HL-60 (cell line): Measurements from ENCODE around the gene ZNF213.
A peak's percentile ranks its signal among the peaks of the same experiment; 100 is the strongest.

Experiments
- CTCF ChIP-seq: IDR thresholded peaks from one replicate; pipeline ENCODE4 v1.5.1; 2011; ENCODE audit warnings: low read length, control low read depth, inconsistent platforms; ENCODE audit not compliant: insufficient read depth
- GABPA ChIP-seq: IDR thresholded peaks from 2 replicates; pipeline ENCODE4 v1.6.1; 2012; ENCODE audit warnings: low read depth
- POLR2AphosphoS5 ChIP-seq: IDR thresholded peaks from 2 replicates; pipeline ENCODE4 v1.6.1; 2012; ENCODE audit warnings: low read depth
- REST ChIP-seq: IDR thresholded peaks from 2 replicates; pipeline ENCODE4 v1.6.1; 2012; ENCODE audit warnings: low read depth; ENCODE audit not compliant: insufficient replicate concordance
- SPI1 ChIP-seq: IDR thresholded peaks from 2 replicates; pipeline ENCODE4 v1.6.1; 2012; ENCODE audit warnings: low read depth, mild to moderate bottlenecking, borderline replicate concordance

- no peak for TF ChIP-seq CTCF
- peak; percentile 40; the same call in 1 of the 2 replicates for TF ChIP-seq SPI1
- no peak for TF ChIP-seq GABPA
- no peak for TF ChIP-seq POLR2AphosphoS5
- no peak for TF ChIP-seq REST
Observed at GRCh38 chr16:3095869-3096268, 39.0 kb upstream of the ZNF213 start.
